HepG2 (cell line): Measurements from ENCODE around the gene HDAC4. TPM values are rescaled to one million over a fixed set of nuclear protein-coding genes. Genes with fewer than 3 reads are reported as not detected.

ENCODE experiments used
- ATAC-seq: fragments of 200-7000 bp; cut with Tn5 transposase; 3 replicates; pipeline ENCODE4 v1.9.1; 2020; ENCODE audit warnings: mild to moderate bottlenecking, moderate library complexity
- BruUV-seq: library from RNA; stranded (reverse); fragments of 400-500 nt; replicated peaks from 2 replicates; lab custom pipeline; 2021; lab: Mats Ljungman, UMichigan
- CTCF ChIA-PET: fragments of 300-600 bp; formaldehyde crosslinking; extraction: SDS; loops from one replicate; lab custom pipeline; 2021; ENCODE audit warnings: low total read pairs, inconsistent platforms, low intra/inter-chr PET ratio; lab: Yijun Ruan, JAX
- POLR2A ChIA-PET: fragments of 350-600 bp; sonication (Branson Sonifier 250); formaldehyde crosslinking; loops from one replicate; lab custom pipeline; 2020; ENCODE audit warnings: antibody characterized with exemption, inconsistent platforms; lab: Yijun Ruan, JAX
- DNase-seq: peaks from one replicate; pipeline ENCODE4 v3.0.0-alpha.2; 2015; ENCODE audit warnings: low spot score
- FAIRE-seq: peaks from 3 replicates; lab custom pipeline; 2011; peaks lifted over from hg19 to GRCh38; lab: Jason Lieb, UNC
- H2AFZ ChIP-seq: one replicate; pipeline ENCODE4 v1.6.1; 2011; ENCODE audit warnings: low read length, inconsistent platforms
- H3K27ac ChIP-seq: fragments of 300-600 bp; 3 replicates; pipeline ENCODE4 v1.8.0; 2011; ENCODE audit warnings: mixed run types, mild to moderate bottlenecking, mixed read lengths, low read length, inconsistent platforms; ENCODE audit not compliant: insufficient read depth; ENCODE audit errors: extremely low read length
- H3K27me3 ChIP-seq, 2 experiments: fragments of 200-600 bp in 1 of 2; 2 replicates in 1 of 2; 3 replicates in 1 of 2; pipeline versions ENCODE4 v1.6.0 to v1.8.0; 2011; ENCODE audit warnings: low read length in 2 of 2, mild to moderate bottlenecking in 2 of 2, moderate library complexity in 2 of 2, inconsistent platforms in 1 of 2; ENCODE audit not compliant: insufficient read depth in 2 of 2, control insufficient read depth in 1 of 2
- H3K36me3 ChIP-seq, 2 experiments: fragments of 200-600 bp in 1 of 2; replicated peaks in 1 of 2; 2 replicates in 1 of 2; 3 replicates in 1 of 2; pipeline versions ENCODE4 v1.5.1 to v1.8.0; 2011; ENCODE audit warnings: low read length in 2 of 2, inconsistent platforms in 1 of 2; ENCODE audit not compliant: insufficient read depth in 2 of 2, control insufficient read depth in 1 of 2
- H3K4me1 ChIP-seq: 2 replicates; pipeline ENCODE4 v1.5.1; 2012; ENCODE audit warnings: low read length, inconsistent platforms; ENCODE audit not compliant: insufficient read depth
- H3K4me2 ChIP-seq: 2 replicates; pipeline ENCODE4 v1.6.0; 2011; ENCODE audit warnings: low read depth, low read length, inconsistent platforms
- H3K4me3 ChIP-seq, 3 experiments: fragments of 200-600 bp in 1 of 3; sonication (generic), shearing (Covaris generic) in 1 of 3; replicated peaks in 1 of 3; 2 replicates each; pipeline ENCODE4 v1.5.1; 2011 to 2016; ENCODE audit warnings: low read length in 3 of 3, inconsistent platforms in 2 of 3, low read depth in 2 of 3, mild to moderate bottlenecking in 2 of 3, control low read depth in 1 of 3, mixed read lengths in 1 of 3; ENCODE audit not compliant: insufficient read depth in 1 of 3
- H3K79me2 ChIP-seq: one replicate; pipeline ENCODE4 v1.6.1; 2011; ENCODE audit warnings: low read length, inconsistent platforms; ENCODE audit not compliant: insufficient read depth
- H3K9ac ChIP-seq: 2 replicates; pipeline ENCODE4 v1.6.0; 2011; ENCODE audit warnings: mild to moderate bottlenecking, low read depth, low read length, inconsistent platforms; ENCODE audit not compliant: insufficient read depth
- H3K9me3 ChIP-seq: 2 replicates; pipeline ENCODE4 v1.5.1; 2012; ENCODE audit warnings: mild to moderate bottlenecking, low read length
- H4K20me1 ChIP-seq: 2 replicates; pipeline ENCODE4 v1.6.0; 2011; ENCODE audit warnings: inconsistent platforms, mild to moderate bottlenecking, low read length, moderate library complexity; ENCODE audit not compliant: insufficient read depth
- MYNN ChIP-seq: sonication (generic); formaldehyde crosslinking; IDR thresholded peaks from 2 replicates; pipeline ENCODE4 v1.4.0; 2020; ENCODE audit warnings: mild to moderate bottlenecking, low read depth, missing genetic modification reagents
- MZF1 ChIP-seq: sonication (generic); formaldehyde crosslinking; IDR thresholded peaks from 2 replicates; pipeline ENCODE4 v1.8.1; 2023; ENCODE audit warnings: mild to moderate bottlenecking, missing genetic modification reagents, borderline replicate concordance
- REL ChIP-seq: sonication (generic); formaldehyde crosslinking; conservative IDR thresholded peaks from 2 replicates; pipeline ENCODE4 v1.8.0; 2022; ENCODE audit warnings: mild to moderate bottlenecking, missing genetic modification reagents, moderate library complexity
- RELA ChIP-seq: sonication (generic); formaldehyde crosslinking; IDR thresholded peaks from 2 replicates; pipeline ENCODE4 v1.4.0; 2020; ENCODE audit warnings: missing genetic modification reagents
- WGBS: methylation state at CpG from one replicate; pipeline ENCODE4 v1.1.6; 2017; ENCODE audit warnings: low lambda C conversion rate; 5-methylcytosine and 5-hydroxymethylcytosine counted together
- in situ Hi-C: cut with HindIII; loops from 2 replicates; pipeline ENCODE4 v1.10.0; 2017; ENCODE audit warnings: low pct_unique_long_range_greater_than_20kb; ENCODE audit not compliant: extremely low pct_ligation_motif_present
- intact Hi-C: fragments of 100-400 bp; cut with micrococcal nuclease; formaldehyde crosslinking; loops from one replicate; pipeline ENCODE4 v1.10.0; 2022; ENCODE audit not compliant: unreplicated experiment
- polyA plus RNA-seq, 8 experiments: library from polyadenylated mRNA; depleted of rRNA in 3 of 8; stranded (reverse) in 7 of 8; unstranded in 1 of 8; fragments of >200 nt; fragmentation: Illumina TruSeq in 4 of 8; extraction: Trizol in 4 of 8; gene quantifications; 2 replicates each; pipeline versions ENCODE4 v1.2.1 to v1.2.3, GENCODE V29; 2011 to 2016; ENCODE audit warnings: low read depth in 4 of 8, missing spikeins in 1 of 8, mixed read lengths in 1 of 8; ENCODE audit not compliant: insufficient read depth in 1 of 8
- total RNA-seq, 5 experiments: library from RNA; depleted of rRNA; stranded (reverse); fragments of >200 nt; fragmentation: Illumina TruSeq; extraction: Trizol; gene quantifications; 2 replicates each; pipeline ENCODE4 v1.2.3, GENCODE V29; 2016; ENCODE audit warnings: low read depth in 1 of 5
- TF ChIP-seq, protein P1 (sequence below): sonication (generic); formaldehyde crosslinking; IDR thresholded peaks from one replicate; pipeline ENCODE4 v1.5.1; 2020; ENCODE audit warnings: mild to moderate bottlenecking, missing genetic modification reagents; ENCODE audit errors: not compliant biosample characterization
- TF ChIP-seq, protein P2 (sequence below): sonication (generic); formaldehyde crosslinking; IDR thresholded peaks from 2 replicates; pipeline ENCODE4 v1.5.1; 2020; ENCODE audit warnings: mild to moderate bottlenecking, moderate library complexity, missing genetic modification reagents
- TF ChIP-seq, protein P3 (sequence below): sonication (generic); formaldehyde crosslinking; IDR thresholded peaks from 2 replicates; pipeline ENCODE4 v1.4.0; 2020; ENCODE audit warnings: missing genetic modification reagents
- TF ChIP-seq, protein P4 (sequence below): sonication (generic); formaldehyde crosslinking; IDR thresholded peaks from 2 replicates; pipeline ENCODE4 v1.8.0; 2022; ENCODE audit warnings: mild to moderate bottlenecking, missing genetic modification reagents, moderate library complexity

HDAC4 gene
- total and polyA plus RNA-seq, 2 of the 13 experiments (the other 11 are each of a cell fraction or from before 2014, with no cell fraction given): 10.1 to 11.5 TPM

DNA sequence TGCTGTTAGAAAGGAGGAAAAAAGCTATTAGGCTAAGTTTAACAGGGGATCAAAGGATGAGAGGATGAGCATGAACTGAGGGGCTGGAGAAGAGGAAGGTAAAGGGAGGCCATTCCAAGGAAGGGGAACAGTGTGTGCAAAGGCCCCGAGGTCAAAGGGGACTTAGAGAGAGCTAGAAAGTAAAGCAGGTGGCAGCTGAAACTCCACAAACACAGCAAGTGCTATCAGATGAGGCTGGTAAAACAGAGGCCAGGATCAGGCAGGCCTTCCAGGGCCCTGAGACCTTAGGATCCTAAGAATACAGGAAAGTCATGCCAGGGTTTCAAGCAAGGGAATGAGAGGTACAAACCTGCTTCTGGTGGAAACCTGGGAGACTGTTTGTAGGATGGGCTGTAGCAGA, 5.8 kb downstream of the HDAC4 start (continued):
- TF ChIP-seq, protein P1, sequence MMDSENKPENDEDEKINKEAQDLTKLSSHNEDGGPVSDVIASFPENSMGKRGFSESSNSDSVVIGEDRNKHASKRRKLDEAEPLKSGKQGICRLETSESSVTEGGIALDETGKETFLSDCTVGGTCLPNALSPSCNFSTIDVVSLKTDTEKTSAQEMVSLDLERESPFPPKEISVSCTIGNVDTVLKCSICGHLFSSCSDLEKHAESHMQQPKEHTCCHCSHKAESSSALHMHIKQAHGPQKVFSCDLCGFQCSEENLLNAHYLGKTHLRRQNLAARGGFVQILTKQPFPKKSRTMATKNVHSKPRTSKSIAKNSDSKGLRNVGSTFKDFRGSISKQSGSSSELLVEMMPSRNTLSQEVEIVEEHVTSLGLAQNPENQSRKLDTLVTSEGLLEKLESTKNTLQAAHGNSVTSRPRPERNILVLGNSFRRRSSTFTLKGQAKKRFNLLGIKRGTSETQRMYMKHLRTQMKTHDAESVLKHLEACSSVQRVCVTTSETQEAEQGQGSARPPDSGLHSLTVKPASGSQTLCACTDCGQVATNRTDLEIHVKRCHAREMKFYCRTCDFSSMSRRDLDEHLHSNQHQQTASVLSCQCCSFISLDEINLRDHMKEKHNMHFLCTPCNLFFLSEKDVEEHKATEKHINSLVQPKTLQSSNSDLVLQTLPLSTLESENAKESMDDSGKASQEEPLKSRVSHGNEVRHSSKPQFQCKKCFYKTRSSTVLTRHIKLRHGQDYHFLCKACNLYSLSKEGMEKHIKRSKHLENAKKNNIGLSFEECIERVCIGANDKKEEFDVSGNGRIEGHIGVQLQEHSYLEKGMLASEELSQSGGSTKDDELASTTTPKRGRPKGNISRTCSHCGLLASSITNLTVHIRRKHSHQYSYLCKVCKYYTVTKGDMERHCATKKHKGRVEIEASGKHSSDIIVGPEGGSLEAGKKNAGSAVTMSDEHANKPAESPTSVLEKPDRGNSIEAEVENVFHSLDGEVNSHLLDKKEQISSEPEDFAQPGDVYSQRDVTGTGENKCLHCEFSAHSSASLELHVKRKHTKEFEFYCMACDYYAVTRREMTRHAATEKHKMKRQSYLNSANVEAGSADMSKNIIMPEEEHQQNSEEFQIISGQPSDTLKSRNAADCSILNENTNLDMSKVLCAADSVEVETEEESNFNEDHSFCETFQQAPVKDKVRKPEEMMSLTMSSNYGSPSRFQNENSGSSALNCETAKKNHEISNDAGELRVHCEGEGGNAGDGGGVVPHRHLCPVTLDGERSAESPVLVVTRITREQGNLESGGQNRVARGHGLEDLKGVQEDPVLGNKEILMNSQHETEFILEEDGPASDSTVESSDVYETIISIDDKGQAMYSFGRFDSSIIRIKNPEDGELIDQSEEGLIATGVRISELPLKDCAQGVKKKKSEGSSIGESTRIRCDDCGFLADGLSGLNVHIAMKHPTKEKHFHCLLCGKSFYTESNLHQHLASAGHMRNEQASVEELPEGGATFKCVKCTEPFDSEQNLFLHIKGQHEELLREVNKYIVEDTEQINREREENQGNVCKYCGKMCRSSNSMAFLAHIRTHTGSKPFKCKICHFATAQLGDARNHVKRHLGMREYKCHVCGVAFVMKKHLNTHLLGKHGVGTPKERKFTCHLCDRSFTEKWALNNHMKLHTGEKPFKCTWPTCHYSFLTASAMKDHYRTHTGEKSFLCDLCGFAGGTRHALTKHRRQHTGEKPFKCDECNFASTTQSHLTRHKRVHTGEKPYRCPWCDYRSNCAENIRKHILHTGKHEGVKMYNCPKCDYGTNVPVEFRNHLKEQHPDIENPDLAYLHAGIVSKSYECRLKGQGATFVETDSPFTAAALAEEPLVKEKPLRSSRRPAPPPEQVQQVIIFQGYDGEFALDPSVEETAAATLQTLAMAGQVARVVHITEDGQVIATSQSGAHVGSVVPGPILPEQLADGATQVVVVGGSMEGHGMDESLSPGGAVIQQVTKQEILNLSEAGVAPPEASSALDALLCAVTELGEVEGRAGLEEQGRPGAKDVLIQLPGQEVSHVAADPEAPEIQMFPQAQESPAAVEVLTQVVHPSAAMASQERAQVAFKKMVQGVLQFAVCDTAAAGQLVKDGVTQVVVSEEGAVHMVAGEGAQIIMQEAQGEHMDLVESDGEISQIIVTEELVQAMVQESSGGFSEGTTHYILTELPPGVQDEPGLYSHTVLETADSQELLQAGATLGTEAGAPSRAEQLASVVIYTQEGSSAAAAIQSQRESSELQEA (CRISPR knock-in tag): no peak
- TF ChIP-seq MYNN (CRISPR knock-in tag): no peak

DNA sequence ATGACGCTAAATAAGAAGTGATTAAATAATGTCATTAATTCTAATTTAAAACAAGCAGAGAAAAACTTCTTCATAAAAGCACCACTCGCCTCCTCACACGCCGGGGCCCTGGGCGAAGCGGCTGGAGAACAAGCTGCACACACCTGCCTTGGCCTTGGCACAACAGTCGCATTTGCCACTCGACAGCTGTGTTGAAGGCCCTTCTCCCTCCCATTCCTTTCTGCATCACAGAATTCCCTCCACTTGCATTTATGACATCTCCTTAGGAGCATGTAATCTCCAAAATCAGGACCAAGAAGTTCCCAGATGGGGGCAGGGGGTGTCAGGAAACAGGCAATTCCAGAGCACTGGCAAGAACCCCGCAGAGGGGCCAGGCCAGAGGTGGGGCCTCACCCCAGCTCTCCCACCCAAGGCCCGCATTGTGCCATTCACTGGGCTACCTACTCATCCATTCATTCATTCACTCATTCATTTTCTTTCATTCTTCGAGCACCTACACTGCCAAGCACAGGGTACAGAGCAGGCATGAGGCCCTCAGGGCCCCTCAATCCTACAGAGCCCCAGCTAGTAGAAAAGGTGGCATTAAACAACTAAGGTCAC, 6.4 kb downstream of the HDAC4 start:
- no peaks in the 10 kb centered on the region for H3K27me3 ChIP-seq
- 98% methylated on average over 11 of the region's 11 CpGs for WGBS
- no peaks in the 10 kb centered on the region for H3K9me3 ChIP-seq
- BruUV-seq: no TSS peak
- no peak overlapping the region for H3K4me3 ChIP-seq
- in situ Hi-C loops: no loop called here
- H2AFZ ChIP-seq: no peak overlapping the region
- ATAC-seq (no peak), DNase-seq (no peak)
- H3K79me2 ChIP-seq: peaks cover 94% of the 10 kb centered on the region
- H4K20me1 ChIP-seq: peaks cover 68% of the 10 kb centered on the region
- no peak overlapping the region for H3K4me2 ChIP-seq
- POLR2A ChIA-PET: no interaction called here
- TF ChIP-seq REL (no peak), RELA (no peak), MZF1 (no peak)
- TF ChIP-seq, protein P2, sequence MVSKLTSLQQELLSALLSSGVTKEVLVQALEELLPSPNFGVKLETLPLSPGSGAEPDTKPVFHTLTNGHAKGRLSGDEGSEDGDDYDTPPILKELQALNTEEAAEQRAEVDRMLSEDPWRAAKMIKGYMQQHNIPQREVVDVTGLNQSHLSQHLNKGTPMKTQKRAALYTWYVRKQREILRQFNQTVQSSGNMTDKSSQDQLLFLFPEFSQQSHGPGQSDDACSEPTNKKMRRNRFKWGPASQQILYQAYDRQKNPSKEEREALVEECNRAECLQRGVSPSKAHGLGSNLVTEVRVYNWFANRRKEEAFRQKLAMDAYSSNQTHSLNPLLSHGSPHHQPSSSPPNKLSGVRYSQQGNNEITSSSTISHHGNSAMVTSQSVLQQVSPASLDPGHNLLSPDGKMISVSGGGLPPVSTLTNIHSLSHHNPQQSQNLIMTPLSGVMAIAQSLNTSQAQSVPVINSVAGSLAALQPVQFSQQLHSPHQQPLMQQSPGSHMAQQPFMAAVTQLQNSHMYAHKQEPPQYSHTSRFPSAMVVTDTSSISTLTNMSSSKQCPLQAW: no peak
- TF ChIP-seq, protein P3, sequence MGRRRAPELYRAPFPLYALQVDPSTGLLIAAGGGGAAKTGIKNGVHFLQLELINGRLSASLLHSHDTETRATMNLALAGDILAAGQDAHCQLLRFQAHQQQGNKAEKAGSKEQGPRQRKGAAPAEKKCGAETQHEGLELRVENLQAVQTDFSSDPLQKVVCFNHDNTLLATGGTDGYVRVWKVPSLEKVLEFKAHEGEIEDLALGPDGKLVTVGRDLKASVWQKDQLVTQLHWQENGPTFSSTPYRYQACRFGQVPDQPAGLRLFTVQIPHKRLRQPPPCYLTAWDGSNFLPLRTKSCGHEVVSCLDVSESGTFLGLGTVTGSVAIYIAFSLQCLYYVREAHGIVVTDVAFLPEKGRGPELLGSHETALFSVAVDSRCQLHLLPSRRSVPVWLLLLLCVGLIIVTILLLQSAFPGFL: no peak
- TF ChIP-seq, protein P4, sequence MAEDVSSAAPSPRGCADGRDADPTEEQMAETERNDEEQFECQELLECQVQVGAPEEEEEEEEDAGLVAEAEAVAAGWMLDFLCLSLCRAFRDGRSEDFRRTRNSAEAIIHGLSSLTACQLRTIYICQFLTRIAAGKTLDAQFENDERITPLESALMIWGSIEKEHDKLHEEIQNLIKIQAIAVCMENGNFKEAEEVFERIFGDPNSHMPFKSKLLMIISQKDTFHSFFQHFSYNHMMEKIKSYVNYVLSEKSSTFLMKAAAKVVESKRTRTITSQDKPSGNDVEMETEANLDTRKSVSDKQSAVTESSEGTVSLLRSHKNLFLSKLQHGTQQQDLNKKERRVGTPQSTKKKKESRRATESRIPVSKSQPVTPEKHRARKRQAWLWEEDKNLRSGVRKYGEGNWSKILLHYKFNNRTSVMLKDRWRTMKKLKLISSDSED (CRISPR knock-in tag): no peak
- TF ChIP-seq, all 625 proteins: peak for 0
- FAIRE-seq: no peak
- Histone ChIP-seq H3K27ac (no peak overlapping the region), H3K36me3 (peaks cover 0 to 2% of the 10 kb centered on the region in 2 experiments; a peak in 2 of 5 replicates), H3K4me1 (peaks cover 37% of the 10 kb centered on the region), H3K9ac (no peak overlapping the region)
- CTCF ChIA-PET: no interaction called here
- intact Hi-C loops: no loop called here
